ENCODE data around the gene CHST4. TPM values are rescaled to one million over a fixed set of nuclear protein-coding genes. Genes with fewer than 3 reads are reported as not detected.

CHST4 gene
- total and polyA plus RNA-seq, 2 experiments from 2014 or later = not detected

DNA sequence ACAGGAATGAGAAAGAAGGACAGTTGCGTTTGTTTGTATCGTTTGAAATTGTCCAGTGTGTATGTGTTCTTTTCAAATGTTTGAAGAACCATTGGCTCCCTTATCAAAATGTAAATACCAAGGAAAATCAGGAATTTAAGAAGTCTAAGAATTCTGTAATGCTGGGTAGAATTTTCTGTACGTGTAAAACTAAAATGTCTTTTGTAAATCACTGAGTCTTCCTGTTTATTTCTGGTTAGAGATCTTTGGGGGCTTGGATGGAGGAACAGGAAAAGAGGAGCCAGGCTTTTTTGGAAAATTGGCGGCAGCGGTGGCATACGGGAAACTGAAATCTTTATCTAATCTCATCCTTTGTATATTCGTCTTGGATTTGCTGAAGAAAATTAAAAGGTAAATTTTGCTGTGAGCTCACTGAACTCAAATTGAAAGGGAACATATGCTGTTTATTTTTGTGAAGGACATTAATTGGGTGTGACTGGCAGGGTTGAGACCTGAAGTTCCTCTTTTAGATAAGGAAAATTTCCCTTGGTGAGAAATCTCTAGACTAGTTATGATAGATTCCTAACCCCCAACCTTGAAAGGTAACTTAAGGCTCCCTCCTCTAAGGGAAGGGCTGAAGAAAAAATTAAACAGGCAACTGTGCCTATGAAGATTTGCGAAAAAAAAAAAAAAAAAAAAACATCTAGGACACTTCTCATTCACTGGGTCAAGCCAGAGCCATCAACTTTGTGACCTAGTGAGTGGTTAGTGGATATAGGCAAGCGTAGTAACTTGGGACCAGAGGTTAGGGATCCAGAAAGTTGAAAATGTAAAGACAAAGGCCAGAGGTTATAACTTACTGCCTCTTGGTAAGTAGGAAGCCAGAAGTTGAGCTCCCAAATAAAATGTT is 39.8 kb downstream of the CHST4 start:
- H3K36me3 ChIP-seq = no peaks in the 10 kb centered on the region
- H3K27me3 ChIP-seq = no peaks in the 10 kb centered on the region
- TF ChIP-seq, protein P1, sequence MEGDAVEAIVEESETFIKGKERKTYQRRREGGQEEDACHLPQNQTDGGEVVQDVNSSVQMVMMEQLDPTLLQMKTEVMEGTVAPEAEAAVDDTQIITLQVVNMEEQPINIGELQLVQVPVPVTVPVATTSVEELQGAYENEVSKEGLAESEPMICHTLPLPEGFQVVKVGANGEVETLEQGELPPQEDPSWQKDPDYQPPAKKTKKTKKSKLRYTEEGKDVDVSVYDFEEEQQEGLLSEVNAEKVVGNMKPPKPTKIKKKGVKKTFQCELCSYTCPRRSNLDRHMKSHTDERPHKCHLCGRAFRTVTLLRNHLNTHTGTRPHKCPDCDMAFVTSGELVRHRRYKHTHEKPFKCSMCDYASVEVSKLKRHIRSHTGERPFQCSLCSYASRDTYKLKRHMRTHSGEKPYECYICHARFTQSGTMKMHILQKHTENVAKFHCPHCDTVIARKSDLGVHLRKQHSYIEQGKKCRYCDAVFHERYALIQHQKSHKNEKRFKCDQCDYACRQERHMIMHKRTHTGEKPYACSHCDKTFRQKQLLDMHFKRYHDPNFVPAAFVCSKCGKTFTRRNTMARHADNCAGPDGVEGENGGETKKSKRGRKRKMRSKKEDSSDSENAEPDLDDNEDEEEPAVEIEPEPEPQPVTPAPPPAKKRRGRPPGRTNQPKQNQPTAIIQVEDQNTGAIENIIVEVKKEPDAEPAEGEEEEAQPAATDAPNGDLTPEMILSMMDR (IDR thresholded peaks at IDR 0.05; ENCODE audit: low read depth, low read length) = no peak
- no peak overlapping the region for H3K27ac ChIP-seq
- no peaks in the 10 kb centered on the region for H3K9me3 ChIP-seq (ENCODE audit: low read depth)
- H3K4me3 ChIP-seq = no peak overlapping the region
- no peak for DNase-seq (ENCODE audit: low read depth in 1 of 2, low spot score in 1 of 2)
- no peaks in the 10 kb centered on the region for H3K4me1 ChIP-seq (ENCODE audit: low read depth)

DNA sequence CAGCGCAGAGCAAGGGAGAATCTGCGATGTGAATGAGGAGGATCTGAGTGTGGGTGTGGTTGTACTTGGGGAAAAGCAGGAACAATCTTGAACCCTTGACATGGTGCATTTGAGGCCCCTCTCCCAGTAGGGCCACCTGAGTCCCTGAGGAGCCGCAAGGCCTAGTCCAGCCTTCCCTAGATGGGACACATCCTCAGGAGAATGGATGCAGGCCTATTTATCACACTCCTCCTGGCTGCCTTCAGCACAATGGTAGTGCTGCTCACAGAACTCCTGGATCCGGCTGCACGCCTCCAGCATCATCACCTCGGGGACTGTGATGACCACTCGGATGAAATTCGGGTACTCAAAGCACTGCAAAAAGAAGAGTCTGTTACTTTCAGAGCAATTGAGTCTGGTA is 41.7 kb downstream of the CHST4 start:
- H3K27ac ChIP-seq = no peak overlapping the region
- no peak overlapping the region for H3K4me3 ChIP-seq
- H3K27me3 ChIP-seq = no peaks in the 10 kb centered on the region
- no peak for DNase-seq (ENCODE audit: low read depth in 1 of 2, low spot score in 1 of 2)
- peaks cover 10% of the 10 kb centered on the region for H3K4me1 ChIP-seq (ENCODE audit: low read depth)
- H3K9me3 ChIP-seq (ENCODE audit: low read depth) = no peaks in the 10 kb centered on the region
- no peaks in the 10 kb centered on the region for H3K36me3 ChIP-seq
- TF ChIP-seq, protein P1 (IDR thresholded peaks at IDR 0.05; ENCODE audit: low read depth, low read length) = no peak

DNA sequence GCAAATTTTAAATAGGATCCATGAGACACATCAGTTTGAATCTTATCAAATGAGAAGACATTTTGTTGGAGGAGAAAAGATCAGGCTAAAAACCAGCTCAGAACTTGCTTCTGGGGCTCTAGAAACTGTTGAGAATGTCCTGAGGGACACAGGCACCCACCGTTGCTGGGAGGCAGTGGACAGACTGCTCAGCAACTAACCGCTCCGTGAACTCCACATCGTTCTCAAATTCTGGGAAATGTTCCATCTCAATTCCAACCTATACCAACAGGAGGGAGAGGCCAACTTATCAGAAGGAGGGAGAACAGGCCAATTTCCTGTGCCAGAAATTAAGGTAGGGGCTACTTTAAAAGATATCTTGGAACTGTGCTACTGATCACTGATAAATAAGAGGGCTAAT is 42.3 kb downstream of the CHST4 start:
- TF ChIP-seq, protein P1 (IDR thresholded peaks at IDR 0.05; ENCODE audit: low read depth, low read length) = no peak
- no peak overlapping the region for H3K4me3 ChIP-seq
- H3K27me3 ChIP-seq = no peaks in the 10 kb centered on the region
- H3K4me1 ChIP-seq (ENCODE audit: low read depth) = peaks cover 10% of the 10 kb centered on the region
- no peaks in the 10 kb centered on the region for H3K9me3 ChIP-seq (ENCODE audit: low read depth)
- H3K36me3 ChIP-seq = no peaks in the 10 kb centered on the region
- DNase-seq (ENCODE audit: low read depth in 1 of 2, low spot score in 1 of 2) = peak in 1 of 2 donors; percentile 86
- H3K27ac ChIP-seq = no peak overlapping the region

DNA sequence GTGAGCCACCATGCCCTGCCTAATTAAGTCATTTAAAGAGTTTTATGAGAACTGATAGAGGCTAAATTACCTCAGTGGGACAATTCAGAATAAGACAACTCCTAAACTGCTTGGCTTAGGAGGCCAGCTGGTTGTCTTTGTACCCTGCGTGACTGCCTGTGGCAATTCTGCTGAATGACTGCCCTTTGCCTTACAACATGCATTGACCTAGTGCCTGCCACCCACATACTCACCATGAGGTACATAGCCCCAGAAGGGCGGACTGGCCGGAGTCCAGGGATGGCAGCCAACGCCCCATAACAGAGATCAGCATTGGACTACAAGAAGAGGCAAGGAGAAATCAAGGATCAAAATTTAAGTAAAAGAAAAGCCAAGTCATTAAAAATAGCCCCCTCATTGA is 43.4 kb downstream of the CHST4 start:
- TF ChIP-seq, protein P1 (IDR thresholded peaks at IDR 0.05; ENCODE audit: low read depth, low read length) = no peak
- Histone ChIP-seq H3K27ac (no peak overlapping the region), H3K4me1 (ENCODE audit: low read depth) (peaks cover 10% of the 10 kb centered on the region)

DNA sequence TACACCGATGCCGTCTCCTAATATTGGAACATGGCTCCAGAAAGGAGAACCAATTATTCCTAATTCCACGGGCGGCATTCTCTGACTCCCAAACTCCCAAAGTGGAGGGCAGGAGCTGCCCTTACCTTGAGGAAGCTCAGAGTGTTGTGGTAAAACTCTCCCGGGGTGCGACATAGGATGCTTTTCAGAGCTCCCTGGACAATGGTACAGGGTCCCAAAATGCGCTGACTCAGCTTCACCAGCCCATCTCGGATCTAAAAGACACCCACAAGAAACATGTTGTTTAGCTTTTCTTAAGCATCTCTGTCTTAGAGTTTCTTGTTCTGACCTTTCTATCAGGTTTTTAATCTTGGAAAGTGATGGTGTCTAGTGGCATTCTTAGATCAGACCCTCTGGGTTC is 43.9 kb downstream of the CHST4 start:
- DNase-seq (ENCODE audit: low read depth in 1 of 2, low spot score in 1 of 2) = no peak
- Histone ChIP-seq H3K4me3 (no peak overlapping the region), H3K4me1 (ENCODE audit: low read depth) (peaks cover 10% of the 10 kb centered on the region), H3K36me3 (no peaks in the 10 kb centered on the region), H3K27me3 (no peaks in the 10 kb centered on the region), H3K9me3 (ENCODE audit: low read depth) (no peaks in the 10 kb centered on the region), H3K27ac (no peak overlapping the region)
- TF ChIP-seq, protein P1 (IDR thresholded peaks at IDR 0.05; ENCODE audit: low read depth, low read length) = no peak

More for the DNA sequence above, 43.4 kb downstream of the CHST4 start:
- H3K27me3 ChIP-seq = no peaks in the 10 kb centered on the region
- no peak overlapping the region for H3K4me3 ChIP-seq
- DNase-seq (ENCODE audit: low read depth in 1 of 2, low spot score in 1 of 2) = no peak
- no peaks in the 10 kb centered on the region for H3K36me3 ChIP-seq
- H3K9me3 ChIP-seq (ENCODE audit: low read depth) = no peaks in the 10 kb centered on the region

Measured in cardiac muscle cell (in vitro differentiated cells and primary cell).